Endothelial cell of umbilical vein (primary cell): ENCODE results near the gene PTPRT. TPM values are rescaled to one million over a fixed set of nuclear protein-coding genes. Genes with fewer than 3 reads are reported as not detected.

ENCODE experiments used
- BruUV-seq: library from RNA; stranded (reverse); fragments of 400-500 nt; replicated peaks from 2 replicates; lab custom pipeline; 2021; lab: Mats Ljungman, UMichigan
- CTCF ChIA-PET: fragments of 300-600, 350-600 bp; sonication (Branson Sonifier 250); formaldehyde crosslinking; loops from one replicate; lab custom pipeline; 2021; ENCODE audit warnings: antibody characterized with exemption, inconsistent platforms; lab: Charles Lee
- POLR2A ChIA-PET: fragments of 300-600, 350-600 bp; sonication (Branson Sonifier 250); formaldehyde crosslinking; loops from one replicate; lab custom pipeline; 2021; ENCODE audit warnings: antibody characterized with exemption, inconsistent platforms; lab: Charles Lee
- DNase-seq: peaks from one replicate; pipeline ENCODE4 v3.0.0-alpha.2; 2011; ENCODE audit warnings: low read depth, low spot score
- FAIRE-seq: peaks from 2 replicates; lab custom pipeline; 2011; peaks lifted over from hg19 to GRCh38; lab: Jason Lieb, UNC
- H2AFZ ChIP-seq: 2 replicates; pipeline ENCODE4 v1.6.0; 2012; ENCODE audit warnings: low read depth, low read length, control low read depth, inconsistent platforms
- H3K27ac ChIP-seq: 2 replicates; pipeline ENCODE4 v1.5.1; 2011; ENCODE audit warnings: low read depth, mild to moderate bottlenecking, control low read depth, low read length, moderate library complexity; ENCODE audit not compliant: insufficient read depth
- H3K27me3 ChIP-seq, 2 experiments: 2 replicates each; pipeline versions ENCODE4 v1.6.0 to v1.6.1; 2011; ENCODE audit warnings: low read length in 2 of 2, mixed read lengths in 1 of 2; ENCODE audit not compliant: control insufficient read depth in 2 of 2, insufficient read depth in 2 of 2
- H3K36me3 ChIP-seq, 2 experiments: 2 replicates in 1 of 2; 3 replicates in 1 of 2; pipeline ENCODE4 v1.5.1; 2011; ENCODE audit warnings: low read length in 2 of 2, mild to moderate bottlenecking in 1 of 2, moderate library complexity in 1 of 2; ENCODE audit not compliant: control insufficient read depth in 2 of 2, insufficient read depth in 2 of 2; ENCODE audit errors: extremely low read depth in 1 of 2
- H3K4me1 ChIP-seq: 3 replicates; pipeline ENCODE4 v1.5.1; 2011; ENCODE audit warnings: mild to moderate bottlenecking, low read length; ENCODE audit not compliant: control insufficient read depth, insufficient read depth; ENCODE audit errors: extremely low read depth
- H3K4me2 ChIP-seq: 2 replicates; pipeline ENCODE4 v1.6.1; 2011; ENCODE audit warnings: low read length, control low read depth, mixed read lengths; ENCODE audit not compliant: insufficient read depth
- H3K4me3 ChIP-seq, 3 experiments: fragments of 200-600 bp in 1 of 3; sonication (generic), shearing (Covaris generic) in 1 of 3; replicated peaks in 1 of 3; 2 replicates each; pipeline ENCODE4 v1.5.1; 2011 to 2016; ENCODE audit warnings: control low read depth in 3 of 3, low read length in 3 of 3, mild to moderate bottlenecking in 2 of 3, inconsistent platforms in 1 of 3, low read depth in 1 of 3, moderate library complexity in 1 of 3; ENCODE audit not compliant: insufficient read depth in 1 of 3
- H3K79me2 ChIP-seq: 2 replicates; pipeline ENCODE4 v1.6.0; 2012; ENCODE audit warnings: low read length, inconsistent platforms; ENCODE audit not compliant: control insufficient read depth, insufficient read depth
- H3K9ac ChIP-seq: replicated peaks from 2 replicates; pipeline ENCODE3; 2011; ENCODE audit warnings: low read length, control low read depth; ENCODE audit not compliant: insufficient read depth; ENCODE audit errors: extremely low read depth
- H3K9me1 ChIP-seq: replicated peaks from 3 replicates; pipeline ENCODE4 v1.6.0; 2011; ENCODE audit warnings: mild to moderate bottlenecking, low read length; ENCODE audit not compliant: control insufficient read depth, insufficient read depth; ENCODE audit errors: extremely low read depth
- H3K9me3 ChIP-seq: replicated peaks from 2 replicates; pipeline ENCODE4 v1.5.1; 2012; ENCODE audit warnings: low read length, inconsistent platforms; ENCODE audit not compliant: control insufficient read depth, insufficient read depth
- H4K20me1 ChIP-seq: replicated peaks from 2 replicates; pipeline ENCODE3; 2011; ENCODE audit warnings: mild to moderate bottlenecking, low read length; ENCODE audit not compliant: control insufficient read depth, insufficient read depth; ENCODE audit errors: extremely low read depth
- EZH2 ChIP-seq: IDR thresholded peaks from 2 replicates; pipeline ENCODE4 v1.6.1; 2012; ENCODE audit warnings: borderline replicate concordance, low read depth, mild to moderate bottlenecking, moderate library complexity, low read length, inconsistent platforms; ENCODE audit not compliant: severe bottlenecking
- FOS ChIP-seq: IDR thresholded peaks from 2 replicates; pipeline ENCODE4 v1.6.1; 2011; ENCODE audit warnings: mild to moderate bottlenecking, low read length, moderate library complexity, borderline replicate concordance; ENCODE audit not compliant: insufficient read depth
- GATA2 ChIP-seq: IDR thresholded peaks from 2 replicates; pipeline ENCODE4 v1.7.0; 2011; ENCODE audit warnings: low read depth, mild to moderate bottlenecking, moderate library complexity, mixed read lengths, low read length; ENCODE audit not compliant: insufficient read length, insufficient read depth
- JUN ChIP-seq: IDR thresholded peaks from 2 replicates; pipeline ENCODE4 v1.6.1; 2011; ENCODE audit warnings: borderline replicate concordance, low read depth; ENCODE audit not compliant: insufficient read length, insufficient read depth
- MYC ChIP-seq: IDR thresholded peaks from one replicate; pipeline ENCODE4 v1.6.1; 2011; ENCODE audit warnings: mild to moderate bottlenecking, low read depth, low read length
- POLR2A ChIP-seq: IDR thresholded peaks from 2 replicates; pipeline ENCODE4 v1.6.1; 2012; ENCODE audit warnings: low read depth, mild to moderate bottlenecking, control low read depth, low read length
- POLR2AphosphoS5 ChIP-seq: IDR thresholded peaks from 2 replicates; pipeline ENCODE4 v1.6.1; 2012; ENCODE audit warnings: low read depth, mild to moderate bottlenecking, control low read depth, low read length, moderate library complexity; ENCODE audit not compliant: insufficient read depth
- dilution Hi-C: fragments of 300-500 bp; cut with MboI; formaldehyde crosslinking; loops from one replicate; pipeline ENCODE4 v1.15.0; 2019; ENCODE audit warnings: low sequenced_read_pairs; ENCODE audit not compliant: extremely low pct_ligation_motif_present
- intact Hi-C: fragments of 100-400 bp; cut with micrococcal nuclease; formaldehyde crosslinking; loops from one replicate; pipeline ENCODE4 v1.10.0; 2022
- polyA plus RNA-seq, 4 experiments: library from polyadenylated mRNA; depleted of rRNA in 3 of 4; stranded (reverse) in 3 of 4; unstranded in 1 of 4; fragments of >200 nt; gene quantifications; 2 replicates each; pipeline versions ENCODE4 v1.2.1 to v1.2.3, GENCODE V29; 2011 to 2012; ENCODE audit warnings: missing spikeins in 1 of 4
- total RNA-seq: library from RNA; stranded (reverse); gene quantifications from 2 replicates; pipeline ENCODE4 v1.2.3, GENCODE V29; 2021
- TF ChIP-seq, protein P1 (sequence below), 2 donors: IDR thresholded peaks; 1 replicate in 1 of 2; 2 replicates in 1 of 2; pipeline ENCODE4 v1.5.1; 2011; ENCODE audit warnings: low read length in 2 of 2, mild to moderate bottlenecking in 2 of 2, moderate library complexity in 2 of 2, control low read depth in 1 of 2, inconsistent platforms in 1 of 2, low read depth in 1 of 2; ENCODE audit not compliant: insufficient read depth in 1 of 2; ENCODE audit errors: extremely low read depth in 1 of 2
- TF ChIP-seq, protein P2 (sequence below): IDR thresholded peaks from 2 replicates; pipeline ENCODE4 v1.6.1; 2011; ENCODE audit not compliant: insufficient read depth, insufficient read length

PTPRT gene
- total and polyA plus RNA-seq, 2 donors (not counting 3 experiments of a cell fraction or from before 2014, with no cell fraction given) = not detected

DNA sequence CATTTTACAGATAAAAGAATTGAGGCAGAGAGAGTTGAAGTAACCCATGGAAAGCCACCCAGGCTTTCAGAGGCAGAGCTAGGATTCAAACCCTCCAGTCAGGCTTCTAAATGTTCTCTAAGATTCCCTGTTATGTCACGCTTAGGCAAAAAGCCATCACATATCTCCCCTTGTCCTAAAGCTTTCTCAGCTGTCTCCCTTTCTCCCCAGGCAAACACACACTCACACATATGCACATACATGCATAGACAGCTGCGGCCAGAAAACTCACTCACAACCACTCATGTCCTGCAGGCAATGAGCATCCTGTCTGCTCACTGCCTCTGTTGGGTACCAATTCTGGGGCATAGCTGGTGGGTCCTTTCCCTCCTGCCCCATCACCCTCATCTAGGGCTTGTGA is 975.6 kb downstream of the PTPRT start:
- H4K20me1 ChIP-seq = no peaks in the 10 kb centered on the region
- no peaks in the 10 kb centered on the region for H3K9me3 ChIP-seq
- H3K4me2 ChIP-seq = no peak overlapping the region
- ChIA-PET CTCF (no interaction called here), POLR2A (no interaction called here)
- intact Hi-C loops = no loop called here
- no peak overlapping the region for H3K4me3 ChIP-seq
- no peaks in the 10 kb centered on the region for H3K4me1 ChIP-seq
- TF ChIP-seq, protein P1, sequence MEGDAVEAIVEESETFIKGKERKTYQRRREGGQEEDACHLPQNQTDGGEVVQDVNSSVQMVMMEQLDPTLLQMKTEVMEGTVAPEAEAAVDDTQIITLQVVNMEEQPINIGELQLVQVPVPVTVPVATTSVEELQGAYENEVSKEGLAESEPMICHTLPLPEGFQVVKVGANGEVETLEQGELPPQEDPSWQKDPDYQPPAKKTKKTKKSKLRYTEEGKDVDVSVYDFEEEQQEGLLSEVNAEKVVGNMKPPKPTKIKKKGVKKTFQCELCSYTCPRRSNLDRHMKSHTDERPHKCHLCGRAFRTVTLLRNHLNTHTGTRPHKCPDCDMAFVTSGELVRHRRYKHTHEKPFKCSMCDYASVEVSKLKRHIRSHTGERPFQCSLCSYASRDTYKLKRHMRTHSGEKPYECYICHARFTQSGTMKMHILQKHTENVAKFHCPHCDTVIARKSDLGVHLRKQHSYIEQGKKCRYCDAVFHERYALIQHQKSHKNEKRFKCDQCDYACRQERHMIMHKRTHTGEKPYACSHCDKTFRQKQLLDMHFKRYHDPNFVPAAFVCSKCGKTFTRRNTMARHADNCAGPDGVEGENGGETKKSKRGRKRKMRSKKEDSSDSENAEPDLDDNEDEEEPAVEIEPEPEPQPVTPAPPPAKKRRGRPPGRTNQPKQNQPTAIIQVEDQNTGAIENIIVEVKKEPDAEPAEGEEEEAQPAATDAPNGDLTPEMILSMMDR (IDR thresholded peaks at IDR 0.05; ENCODE audit: extremely low read depth in 1 of 2, insufficient read depth in 1 of 2, low read depth in 1 of 2, low read length in 2 of 2) = no peak
- TF ChIP-seq POLR2A = no peak
- TF ChIP-seq, protein P2, sequence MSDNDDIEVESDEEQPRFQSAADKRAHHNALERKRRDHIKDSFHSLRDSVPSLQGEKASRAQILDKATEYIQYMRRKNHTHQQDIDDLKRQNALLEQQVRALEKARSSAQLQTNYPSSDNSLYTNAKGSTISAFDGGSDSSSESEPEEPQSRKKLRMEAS = no peak
- TF ChIP-seq JUN = no peak
- no peak for TF ChIP-seq FOS
- TF ChIP-seq EZH2 = no peak
- TF ChIP-seq GATA2 = no peak
- no peak for TF ChIP-seq POLR2AphosphoS5
- TF ChIP-seq MYC = no peak
- no peaks in the 10 kb centered on the region for H3K9me1 ChIP-seq
- H3K36me3 ChIP-seq = no peaks in the 10 kb centered on the region
- H3K9ac ChIP-seq = no peak overlapping the region
- no peak overlapping the region for H3K27ac ChIP-seq
- dilution Hi-C loops = no loop called here
- no peak for DNase-seq
- FAIRE-seq = no peak
- H2AFZ ChIP-seq = no peak overlapping the region
- BruUV-seq = no TSS peak
- H3K27me3 ChIP-seq = no peaks in the 10 kb centered on the region
- no peaks in the 10 kb centered on the region for H3K79me2 ChIP-seq
